Calu3 (cell line): ENCODE data around the gene NFATC1. TPM values are rescaled to one million over a fixed set of nuclear protein-coding genes. Genes with fewer than 3 reads are reported as not detected.
A peak's percentile ranks its signal among the peaks of the same experiment; 100 is the strongest.

ENCODE experiments used
- Bru-seq: library from RNA; stranded (reverse); fragments of 400-500 nt; gene quantifications from one replicate; lab custom pipeline; 2021; lab: Mats Ljungman, UMichigan
- BruChase-seq, 2 experiments: library from RNA; stranded (reverse); fragments of 400-500 nt; gene quantifications; one replicate each; lab custom pipeline; 2021; lab: Mats Ljungman, UMichigan
- BruUV-seq: library from RNA; stranded (reverse); fragments of 400-500 nt; replicated peaks from 2 replicates; lab custom pipeline; 2021; lab: Mats Ljungman, UMichigan
- CTCF ChIA-PET: fragments of 300-600 bp; sonication (Branson Sonifier 250); formaldehyde crosslinking; loops from one replicate; lab custom pipeline; 2022; ENCODE audit warnings: antibody characterized with exemption; lab: Charles Lee
- DNase-seq: peaks from one replicate; pipeline ENCODE4 v3.0.0; 2022
- H3K27ac Mint-ChIP-seq: one replicate; pipeline ENCODE4 v1.8.0; 2022; ENCODE audit warnings: mixed read lengths; ENCODE audit not compliant: unreplicated experiment
- H3K27me3 Mint-ChIP-seq: one replicate; pipeline ENCODE4 v1.8.0; 2022; ENCODE audit warnings: mixed read lengths; ENCODE audit not compliant: unreplicated experiment
- H3K36me3 Mint-ChIP-seq: one replicate; pipeline ENCODE4 v1.8.0; 2022; ENCODE audit warnings: mild to moderate bottlenecking, moderate library complexity, mixed read lengths; ENCODE audit not compliant: insufficient read depth, unreplicated experiment
- H3K4me1 Mint-ChIP-seq: one replicate; pipeline ENCODE4 v1.8.0; 2022; ENCODE audit warnings: mild to moderate bottlenecking, low read depth, mixed read lengths; ENCODE audit not compliant: unreplicated experiment
- H3K4me3 Mint-ChIP-seq: one replicate; pipeline ENCODE4 v1.8.0; 2022; ENCODE audit warnings: mild to moderate bottlenecking, low read depth, moderate library complexity, mixed read lengths; ENCODE audit not compliant: unreplicated experiment
- H3K9me3 Mint-ChIP-seq: one replicate; pipeline ENCODE4 v1.8.0; 2022; ENCODE audit warnings: low read depth, mixed read lengths; ENCODE audit not compliant: unreplicated experiment
- intact Hi-C: fragments of 100-400 bp; cut with micrococcal nuclease; formaldehyde crosslinking; loops from one replicate; pipeline ENCODE4 v1.10.0; 2022; ENCODE audit not compliant: unreplicated experiment
- long read RNA-seq: library from polyadenylated mRNA; stranded (forward); transcript quantifications from one replicate; pipeline ENCODE4 v2.0.0, GENCODE V29; 2022
- total RNA-seq: library from RNA; stranded (reverse); gene quantifications from 2 replicates; pipeline ENCODE4 v1.2.3, GENCODE V29; 2022
- TF ChIP-seq, protein P1 (sequence below): fragments of 200-600 bp; IDR thresholded peaks from one replicate; pipeline ENCODE4 v1.8.0; 2022; ENCODE audit warnings: antibody characterized with exemption; ENCODE audit not compliant: unreplicated experiment

NFATC1 gene
- total RNA-seq: 2.8 and 5.9 TPM in 2 replicates
- Bru-seq, nascent RNA: percentile 31 among the genes with signal in this experiment
- percentile 26 among the genes with signal in this experiment for BruChase-seq, experiment 1, labeled RNA remaining after a 6-hour chase
- percentile 24 among the genes with signal in this experiment for BruChase-seq, experiment 2, labeled RNA remaining after a 2-hour chase
- long read RNA-seq, full-length matches to known transcripts: 3 of 5 reads
- long read RNA-seq, partial matches to known transcripts: 1 of 5 reads
- long read RNA-seq, other reads (novel, unspliced or antisense): 1 of 5 reads

DNA sequence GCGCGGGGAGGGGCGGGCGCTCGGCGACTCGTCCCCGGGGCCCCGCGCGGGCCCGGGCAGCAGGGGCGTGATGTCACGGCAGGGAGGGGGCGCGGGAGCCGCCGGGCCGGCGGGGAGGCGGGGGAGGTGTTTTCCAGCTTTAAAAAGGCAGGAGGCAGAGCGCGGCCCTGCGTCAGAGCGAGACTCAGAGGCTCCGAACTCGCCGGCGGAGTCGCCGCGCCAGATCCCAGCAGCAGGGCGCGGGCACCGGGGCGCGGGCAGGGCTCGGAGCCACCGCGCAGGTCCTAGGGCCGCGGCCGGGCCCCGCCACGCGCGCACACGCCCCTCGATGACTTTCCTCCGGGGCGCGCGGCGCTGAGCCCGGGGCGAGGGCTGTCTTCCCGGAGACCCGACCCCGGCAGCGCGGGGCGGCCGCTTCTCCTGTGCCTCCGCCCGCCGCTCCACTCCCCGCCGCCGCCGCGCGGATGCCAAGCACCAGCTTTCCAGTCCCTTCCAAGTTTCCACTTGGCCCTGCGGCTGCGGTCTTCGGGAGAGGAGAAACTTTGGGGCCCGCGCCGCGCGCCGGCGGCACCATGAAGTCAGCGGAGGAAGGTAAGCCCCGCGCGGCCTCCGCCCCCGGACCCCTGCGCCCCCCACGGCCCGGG, at the start of gene NFATC1:
Gene NFATC1 (plus strand): TSS at position 170 of the 644 bp plus-strand sequence. CDS start 295 bp downstream, at position 465.
- Mint-ChIP-seq H3K9me3 (no peaks in the 10 kb centered on the region), H3K27me3 (no peaks in the 10 kb centered on the region), H3K27ac (no peak within 1 kb of the TSS), H3K36me3 (peaks cover 7% of the 10 kb centered on the region), H3K4me3 (peak within 1 kb of the TSS; percentile 79), H3K4me1 (no peaks in the 10 kb centered on the region)
- intact Hi-C loops: no loop called here
- TF ChIP-seq, protein P1, sequence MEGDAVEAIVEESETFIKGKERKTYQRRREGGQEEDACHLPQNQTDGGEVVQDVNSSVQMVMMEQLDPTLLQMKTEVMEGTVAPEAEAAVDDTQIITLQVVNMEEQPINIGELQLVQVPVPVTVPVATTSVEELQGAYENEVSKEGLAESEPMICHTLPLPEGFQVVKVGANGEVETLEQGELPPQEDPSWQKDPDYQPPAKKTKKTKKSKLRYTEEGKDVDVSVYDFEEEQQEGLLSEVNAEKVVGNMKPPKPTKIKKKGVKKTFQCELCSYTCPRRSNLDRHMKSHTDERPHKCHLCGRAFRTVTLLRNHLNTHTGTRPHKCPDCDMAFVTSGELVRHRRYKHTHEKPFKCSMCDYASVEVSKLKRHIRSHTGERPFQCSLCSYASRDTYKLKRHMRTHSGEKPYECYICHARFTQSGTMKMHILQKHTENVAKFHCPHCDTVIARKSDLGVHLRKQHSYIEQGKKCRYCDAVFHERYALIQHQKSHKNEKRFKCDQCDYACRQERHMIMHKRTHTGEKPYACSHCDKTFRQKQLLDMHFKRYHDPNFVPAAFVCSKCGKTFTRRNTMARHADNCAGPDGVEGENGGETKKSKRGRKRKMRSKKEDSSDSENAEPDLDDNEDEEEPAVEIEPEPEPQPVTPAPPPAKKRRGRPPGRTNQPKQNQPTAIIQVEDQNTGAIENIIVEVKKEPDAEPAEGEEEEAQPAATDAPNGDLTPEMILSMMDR: no peak
- CTCF ChIA-PET: no interaction called here
- peak; percentile 42 for DNase-seq
- no TSS peak for BruUV-seq

DNA sequence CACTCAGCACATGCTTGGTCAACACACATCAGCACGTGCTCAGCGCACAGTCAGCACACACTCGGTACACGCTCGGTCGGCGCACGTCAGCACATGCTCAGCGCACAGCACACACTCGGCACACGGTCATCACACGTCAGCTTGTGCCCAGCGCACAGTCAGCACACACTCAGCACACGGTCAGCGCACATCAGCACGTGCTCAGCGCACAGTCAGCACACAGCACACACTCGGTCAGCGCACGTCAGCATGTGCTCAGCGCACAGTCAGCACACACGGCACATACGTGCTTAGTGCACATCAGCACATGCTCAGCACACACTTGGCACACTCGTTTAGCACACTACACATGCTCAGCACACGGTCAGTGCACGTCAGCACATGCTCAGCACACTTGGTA, 49.7 kb upstream of the NFATC1 start:
- no peak overlapping the region for H3K4me3 Mint-ChIP-seq
- no peak overlapping the region for H3K27ac Mint-ChIP-seq
- intact Hi-C loops: no loop called here
- H3K27me3 Mint-ChIP-seq: no peaks in the 10 kb centered on the region
- H3K36me3 Mint-ChIP-seq: peaks cover 5% of the 10 kb centered on the region
- no TSS peak for BruUV-seq
- TF ChIP-seq, protein P1: no peak
- H3K9me3 Mint-ChIP-seq: no peaks in the 10 kb centered on the region
- no peak for DNase-seq
- CTCF ChIA-PET: no interaction called here
- no peaks in the 10 kb centered on the region for H3K4me1 Mint-ChIP-seq

DNA sequence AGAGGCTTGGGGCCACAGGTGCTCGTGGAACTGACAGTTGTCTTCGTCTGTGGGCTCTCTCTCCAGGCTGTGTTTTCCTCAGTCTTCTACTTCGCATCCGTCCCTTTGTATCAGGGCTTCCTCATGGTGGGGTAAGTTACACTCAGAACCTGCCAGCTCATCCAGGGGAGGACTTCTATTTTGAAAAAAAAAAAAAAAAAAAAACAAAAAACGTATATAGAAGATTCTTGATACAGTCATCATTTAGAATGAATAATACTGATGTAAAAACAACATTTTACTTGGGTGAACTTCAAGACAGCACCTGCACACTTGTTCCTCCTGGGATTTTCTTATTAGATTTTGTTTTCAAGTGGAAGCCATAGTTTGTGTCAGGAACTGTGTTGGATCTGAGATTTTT, 47.7 kb upstream of the NFATC1 start:
- intact Hi-C loops: no loop called here
- H3K9me3 Mint-ChIP-seq: no peaks in the 10 kb centered on the region
- peaks cover 5% of the 10 kb centered on the region for H3K36me3 Mint-ChIP-seq
- no peaks in the 10 kb centered on the region for H3K27me3 Mint-ChIP-seq
- no peaks in the 10 kb centered on the region for H3K4me1 Mint-ChIP-seq
- TF ChIP-seq, protein P1: no peak
- DNase-seq: no peak
- no peak overlapping the region for H3K27ac Mint-ChIP-seq
- no peak overlapping the region for H3K4me3 Mint-ChIP-seq
- BruUV-seq: no TSS peak
- CTCF ChIA-PET: no interaction called here

DNA sequence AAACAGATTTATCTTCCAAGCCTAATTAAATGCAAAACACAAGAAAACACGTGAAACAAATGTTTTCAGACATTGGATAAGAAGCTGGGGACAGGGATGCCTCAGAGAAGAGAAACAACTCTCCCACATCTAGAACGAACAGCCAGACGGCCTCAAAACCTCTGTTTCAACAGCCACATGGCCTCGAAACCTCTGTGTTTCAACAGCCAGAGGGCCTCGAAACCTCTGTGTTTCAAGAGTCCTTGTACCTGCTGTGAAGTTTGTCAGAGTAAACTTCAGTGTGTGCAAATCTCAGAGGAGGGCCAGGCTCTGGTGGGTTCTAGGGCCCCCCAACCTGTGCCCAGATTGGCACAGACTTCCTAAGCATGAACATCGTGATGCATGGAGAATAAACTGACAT, 43.3 kb upstream of the NFATC1 start:
- H3K36me3 Mint-ChIP-seq: no peaks in the 10 kb centered on the region
- intact Hi-C loops: no loop called here
- H3K27me3 Mint-ChIP-seq: no peaks in the 10 kb centered on the region

More for the DNA sequence above, 43.3 kb upstream of the NFATC1 start:
- Mint-ChIP-seq H3K9me3 (no peaks in the 10 kb centered on the region), H3K27ac (no peak overlapping the region), H3K4me3 (no peak overlapping the region), H3K4me1 (no peaks in the 10 kb centered on the region)
- BruUV-seq: no TSS peak
- CTCF ChIA-PET: no interaction called here
- TF ChIP-seq, protein P1: no peak
- no peak for DNase-seq
